HFFc6 (cell line): Measurements from ENCODE around the gene CFDP1. TPM values are rescaled to one million over a fixed set of nuclear protein-coding genes. Genes with fewer than 3 reads are reported as not detected.
A peak's percentile ranks its signal among the peaks of the same experiment; 100 is the strongest.

Source experiments
- DNase-seq: peaks from one replicate; pipeline ENCODE4 v3.0.0-alpha.2; 2018
- H3K27ac Mint-ChIP-seq: 2 replicates; pipeline ENCODE4 v1.8.0; 2020; ENCODE audit warnings: mild to moderate bottlenecking, mixed read lengths
- H3K27me3 Mint-ChIP-seq: 2 replicates; pipeline ENCODE4 v1.8.0; 2021; ENCODE audit warnings: mild to moderate bottlenecking, moderate library complexity, mixed read lengths; ENCODE audit not compliant: insufficient read depth
- H3K36me3 Mint-ChIP-seq: 2 replicates; pipeline ENCODE4 v1.8.0; 2021; ENCODE audit warnings: low read depth, mixed read lengths
- H3K4me1 Mint-ChIP-seq: 2 replicates; pipeline ENCODE4 v1.8.0; 2020; ENCODE audit warnings: low read depth, mixed read lengths
- H3K4me3 Mint-ChIP-seq: 2 replicates; pipeline ENCODE4 v1.8.0; 2020; ENCODE audit warnings: mild to moderate bottlenecking, moderate library complexity, mixed read lengths
- H3K9me3 Mint-ChIP-seq: 2 replicates; pipeline ENCODE4 v1.8.0; 2020; ENCODE audit warnings: mild to moderate bottlenecking, mixed read lengths
- CTCF ChIP-seq: fragments of 200-600 bp; sonication (generic); IDR thresholded peaks from 2 replicates; pipeline ENCODE4 v1.5.0; 2021; ENCODE audit warnings: antibody characterized with exemption, mild to moderate bottlenecking
- total RNA-seq, 6 experiments: library from RNA; stranded (reverse); fragmentation: NEBNext Ultra II Directional; extraction: Animal tissue kit (Norgen Biotek cat#: 25700); gene quantifications; 2 replicates in 1 of 6; 3 replicates in 5 of 6; pipeline ENCODE4 v1.2.3, GENCODE V29; 2021

The CFDP1 gene
- total RNA-seq, 6 experiments from 2014 or later, result 33.0 to 43.1 (median 37.6) TPM

- DNase-seq, result peak; percentile 43
Measured at GRCh38 chr16:75372236-75372856, 61.0 kb downstream of the CFDP1 start.

GRCh38 chr16:75371171-75371570, 62.1 kb downstream of the CFDP1 start:
- Mint-ChIP-seq H3K4me1 (peaks cover 28% of the 10 kb centered on the region), H3K27me3 (no peaks in the 10 kb centered on the region), H3K9me3 (no peaks in the 10 kb centered on the region), H3K36me3 (peaks cover 13% of the 10 kb centered on the region; the same call in 1 of the 2 replicates), H3K4me3 (no peak overlapping the region), H3K27ac (no peak overlapping the region)
- DNase-seq, result no peak
- TF ChIP-seq CTCF, result no peak

More at GRCh38 chr16:75372236-75372856, 61.0 kb downstream of the CFDP1 start:
- peaks cover 18% of the 10 kb centered on the region; the same call in 1 of the 2 replicates for H3K36me3 Mint-ChIP-seq
- no peaks in the 10 kb centered on the region for H3K27me3 Mint-ChIP-seq
- peaks cover 40% of the 10 kb centered on the region for H3K4me1 Mint-ChIP-seq
- no peak overlapping the region for H3K4me3 Mint-ChIP-seq
- peak overlapping the region; percentile 67 for H3K27ac Mint-ChIP-seq
- no peak for TF ChIP-seq CTCF
- no peaks in the 10 kb centered on the region for H3K9me3 Mint-ChIP-seq

- Mint-ChIP-seq H3K4me1 (no peaks in the 10 kb centered on the region), H3K27ac (no peak overlapping the region), H3K9me3 (no peaks in the 10 kb centered on the region), H3K27me3 (no peaks in the 10 kb centered on the region; the same call in 1 of the 2 replicates), H3K4me3 (no peak overlapping the region), H3K36me3 (peaks cover 19% of the 10 kb centered on the region; the same call in 1 of the 2 replicates)
- no peak for DNase-seq
- no peak for TF ChIP-seq CTCF
Measured at GRCh38 chr16:75364286-75364791, 69.0 kb downstream of the CFDP1 start.

- no peak for TF ChIP-seq CTCF
- no peak overlapping the region for H3K27ac Mint-ChIP-seq
- H3K9me3 Mint-ChIP-seq, result no peaks in the 10 kb centered on the region
- H3K4me3 Mint-ChIP-seq, result no peak overlapping the region
- no peak for DNase-seq
- no peaks in the 10 kb centered on the region; the same call in 1 of the 2 replicates for H3K27me3 Mint-ChIP-seq
- peaks cover 19% of the 10 kb centered on the region; the same call in 1 of the 2 replicates for H3K36me3 Mint-ChIP-seq
- no peaks in the 10 kb centered on the region for H3K4me1 Mint-ChIP-seq
Measured at GRCh38 chr16:75362846-75363245, 70.5 kb downstream of the CFDP1 start.

- no peak overlapping the region for H3K27ac Mint-ChIP-seq
- TF ChIP-seq CTCF, result no peak
- no peaks in the 10 kb centered on the region for H3K9me3 Mint-ChIP-seq
- DNase-seq, result no peak
- no peaks in the 10 kb centered on the region; the same call in 1 of the 2 replicates for H3K27me3 Mint-ChIP-seq
- peaks cover 19% of the 10 kb centered on the region; the same call in 1 of the 2 replicates for H3K36me3 Mint-ChIP-seq
- no peak overlapping the region for H3K4me3 Mint-ChIP-seq
- H3K4me1 Mint-ChIP-seq, result no peaks in the 10 kb centered on the region
Measured at GRCh38 chr16:75361936-75362335, 71.4 kb downstream of the CFDP1 start.
